Stimulated activated CD4-positive, alpha-beta T cell treated with anti-CD3 and anti-CD28 coated beads, Interleukin-4, amount 100 ng/mL, for 4 hours (primary cell): ENCODE results near the gene FGF18.

Experiments used
- DNase-seq, 2 experiments: peaks; one replicate each; pipeline ENCODE4 v3.0.0-alpha.2; 2020

The FGF18 gene

DNA sequence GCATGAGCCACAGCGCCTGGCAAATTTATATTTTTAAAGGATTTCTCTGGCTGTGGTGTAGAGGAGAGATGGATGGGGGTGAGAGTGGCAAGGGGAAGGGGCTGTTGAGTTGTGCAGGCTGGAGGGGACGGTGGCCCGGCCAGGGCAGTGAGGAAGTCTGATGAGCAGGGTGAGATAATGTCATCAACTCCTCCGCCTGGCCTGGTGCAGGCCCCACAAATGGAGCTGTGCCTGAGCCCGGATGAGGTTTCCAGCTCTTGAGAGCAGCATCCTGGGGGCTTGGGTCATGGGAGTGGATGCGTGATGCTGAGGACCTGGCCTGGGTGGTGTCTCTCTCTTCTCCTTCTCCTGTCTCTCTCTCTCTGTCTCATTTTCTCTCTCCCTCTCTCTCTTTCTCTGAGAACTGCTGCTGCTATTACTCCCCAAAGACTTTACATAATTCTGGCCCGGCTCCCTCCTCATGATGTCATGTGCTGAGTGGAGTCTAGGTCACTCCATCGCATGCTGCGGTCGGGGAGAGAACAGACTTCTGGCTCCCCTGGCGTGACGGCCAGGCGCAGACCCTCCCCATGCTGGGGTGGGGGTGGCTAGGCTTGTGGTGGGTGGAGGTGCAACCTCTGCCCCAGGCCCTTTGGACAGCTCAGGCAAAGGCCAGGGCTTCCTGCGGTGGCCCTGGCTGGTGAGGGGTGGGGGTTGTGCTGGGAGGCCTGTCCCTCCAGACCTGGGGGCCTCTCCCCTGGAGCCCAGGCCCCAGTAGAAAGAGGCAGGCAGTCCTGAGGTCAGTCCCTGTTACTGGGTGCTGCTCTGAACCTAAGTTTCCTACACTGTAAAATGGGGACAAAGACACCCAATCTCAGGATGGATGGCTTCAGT lies 26.4 kb downstream of the FGF18 start:
- no peak for DNase-seq

- no peak for DNase-seq
Measured at GRCh38 chr5:171447226-171447625, 27.8 kb downstream of the FGF18 start.

- no peak for DNase-seq
Measured at GRCh38 chr5:171449426-171449825, 30.0 kb downstream of the FGF18 start.

DNA sequence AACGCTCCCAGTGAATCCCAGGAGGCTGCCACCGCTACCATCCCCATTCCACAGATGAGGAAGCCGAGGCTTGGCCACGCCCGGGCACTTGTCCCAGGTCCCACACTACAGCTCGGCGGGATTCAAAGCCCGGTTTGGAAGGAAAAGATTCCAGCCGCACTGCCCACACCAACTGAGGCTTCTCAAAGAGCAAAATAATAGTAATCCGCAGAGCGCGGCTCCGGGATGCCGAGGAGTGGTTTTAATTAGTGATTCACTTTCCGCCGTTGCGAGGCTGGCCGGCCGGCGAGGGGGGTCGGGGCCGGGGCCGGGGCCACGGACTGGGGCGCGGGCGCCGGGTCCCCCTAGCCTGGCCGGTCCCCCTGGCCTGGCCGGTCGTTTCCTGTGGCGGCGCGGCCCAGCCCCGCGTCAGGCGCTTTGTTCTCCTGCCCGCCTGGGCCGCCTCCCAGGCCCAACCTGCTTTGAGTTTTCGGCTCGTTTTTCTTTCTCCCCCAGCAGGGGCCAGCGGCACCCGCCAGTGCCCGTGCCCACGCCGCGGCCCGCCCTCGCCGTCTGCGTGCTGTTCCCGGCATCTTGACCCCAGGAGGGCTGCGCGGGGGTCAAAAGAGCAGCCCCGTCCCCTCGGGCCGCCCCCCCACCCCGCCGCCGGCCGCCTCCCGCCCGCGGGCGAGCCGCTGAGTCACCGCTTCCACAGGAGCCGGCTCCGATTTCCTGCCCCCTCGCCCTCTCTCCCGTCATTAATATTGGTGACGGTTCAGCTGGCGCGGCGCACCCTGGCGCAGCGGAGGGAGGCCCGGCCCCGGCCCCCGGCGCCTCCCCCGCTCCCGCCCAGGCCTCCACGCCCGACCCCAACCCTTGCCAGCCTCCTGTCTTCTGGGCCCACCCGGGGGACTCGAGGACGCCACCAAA lies 31.2 kb downstream of the FGF18 start:
- DNase-seq: peak; percentile 6 to 26

GRCh38 chr5:171451421-171451820 lies 32.0 kb downstream of the FGF18 start:
- no peak for DNase-seq

GRCh38 chr5:171453056-171453725 lies 33.7 kb downstream of the FGF18 start:
- DNase-seq: no peak

DNA sequence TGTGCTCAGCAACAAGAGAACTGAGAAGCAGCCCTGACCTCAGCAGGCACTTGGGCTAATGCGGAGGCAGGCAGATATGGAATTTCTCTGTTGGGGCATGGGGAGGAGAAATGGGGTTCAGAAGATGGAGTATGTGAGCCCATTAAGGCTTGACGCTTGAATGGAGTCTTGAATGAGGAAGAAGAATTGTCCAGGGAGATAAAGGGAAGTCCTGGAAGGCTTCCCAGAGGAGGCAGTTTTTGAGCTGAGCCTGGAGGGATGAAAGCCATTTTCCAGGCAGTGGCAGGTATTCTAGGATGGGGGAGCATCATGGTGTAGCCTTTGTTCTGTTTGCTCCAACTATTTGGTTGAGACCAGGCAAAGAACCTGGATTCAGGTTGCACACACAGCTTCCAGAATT lies 34.5 kb downstream of the FGF18 start:
- no peak for DNase-seq

DNA sequence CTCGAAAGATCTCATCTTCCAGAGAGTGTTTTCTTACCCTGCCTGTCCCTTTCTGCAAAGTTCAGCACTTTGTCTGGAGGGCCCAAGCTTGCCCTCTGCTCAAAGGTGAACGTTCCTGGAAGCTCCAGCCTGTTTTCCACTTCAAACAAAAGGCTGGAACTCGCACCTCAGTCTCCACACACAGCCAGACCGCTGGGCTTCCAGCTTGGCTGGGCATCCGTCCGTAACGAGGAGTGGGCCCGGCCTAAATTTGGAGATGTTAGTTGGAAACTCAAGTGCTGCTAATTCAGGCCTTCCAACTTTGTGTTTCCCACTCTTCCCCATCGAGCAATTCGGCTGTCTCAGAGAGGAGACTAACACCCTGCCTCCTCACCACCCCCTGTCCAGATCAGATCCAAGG lies 35.1 kb downstream of the FGF18 start:
- DNase-seq: no peak

DNA sequence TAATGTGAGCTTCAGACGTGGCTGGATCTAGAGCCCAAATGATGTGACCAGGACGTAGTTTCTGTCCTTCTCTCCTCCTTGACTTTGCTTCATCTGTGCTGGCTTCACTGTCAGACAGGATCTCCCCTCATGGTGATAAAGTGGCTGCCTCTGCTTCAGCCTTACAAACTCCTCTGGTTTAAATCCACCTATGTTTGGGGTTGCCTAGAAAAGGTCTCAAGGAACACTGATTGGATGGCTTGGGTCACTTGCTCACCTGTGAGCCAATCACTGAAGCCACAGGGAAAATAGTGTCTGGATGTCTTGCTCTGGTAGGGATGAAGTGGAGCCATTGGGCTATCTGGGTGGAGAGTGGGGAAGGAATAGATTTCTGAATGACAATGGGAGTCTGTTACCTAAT lies 36.1 kb downstream of the FGF18 start:
- DNase-seq: no peak

- DNase-seq: no peak
Measured at GRCh38 chr5:171457208-171457981, 37.9 kb downstream of the FGF18 start.

DNA sequence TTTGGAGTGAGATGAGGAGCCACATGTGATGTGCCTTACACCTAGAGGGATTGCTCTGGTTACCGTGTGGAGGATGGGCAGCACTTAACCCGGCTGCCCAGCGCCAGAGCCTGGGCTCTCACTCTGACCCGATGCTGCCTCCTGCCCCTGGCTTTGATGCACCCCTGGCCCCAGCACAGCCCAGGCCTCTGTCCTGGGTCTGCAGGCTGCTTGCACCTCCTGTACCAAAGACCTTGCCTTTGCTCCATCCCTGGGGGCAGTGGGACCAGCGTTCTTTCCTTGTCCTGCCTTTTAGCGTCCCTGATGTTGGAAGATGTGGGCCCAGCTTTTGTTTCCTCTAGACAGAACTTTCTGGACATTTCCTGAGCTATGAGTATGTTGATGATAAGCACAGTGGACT lies 40.4 kb downstream of the FGF18 start:
- no peak for DNase-seq

DNA sequence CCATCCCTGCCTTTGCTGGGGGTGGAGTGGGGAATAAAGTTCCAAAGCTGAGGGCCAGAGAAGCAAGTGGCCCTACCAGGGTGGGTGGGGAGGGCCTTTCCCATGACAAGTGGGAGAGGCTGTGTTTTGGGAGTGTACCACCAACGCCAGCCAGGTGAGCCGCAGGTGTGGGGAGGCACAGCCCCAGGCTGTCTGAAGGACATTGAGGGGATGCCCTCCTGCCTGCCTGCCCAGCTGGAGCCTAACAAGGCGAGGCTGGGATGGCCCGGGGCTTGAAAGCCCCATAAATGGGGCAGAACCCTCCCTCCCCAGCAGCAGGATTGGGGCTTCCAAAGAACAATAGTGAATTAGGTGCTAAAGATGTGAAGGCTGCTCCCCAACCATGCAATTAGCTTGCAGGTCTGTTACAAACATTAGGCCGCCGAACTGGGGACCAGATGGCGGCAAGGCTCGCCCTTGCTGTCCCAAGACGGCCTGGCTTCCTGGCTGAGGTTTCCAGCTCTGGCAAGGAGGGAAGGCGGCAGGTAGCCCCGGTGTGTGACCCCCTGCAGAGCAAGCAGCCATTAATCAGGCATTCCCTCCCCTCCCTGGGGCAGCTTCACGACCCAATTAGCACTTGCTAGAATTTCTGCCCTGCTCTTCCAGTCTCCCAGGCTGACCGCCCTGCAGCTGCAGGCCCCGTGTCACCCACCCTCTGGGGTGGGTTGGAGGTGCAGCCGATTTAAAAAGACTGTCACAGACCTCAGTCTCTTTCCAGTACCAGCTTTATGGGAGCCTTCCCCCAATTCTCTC lies 42.9 kb downstream of the FGF18 start:
- DNase-seq: no peak

DNA sequence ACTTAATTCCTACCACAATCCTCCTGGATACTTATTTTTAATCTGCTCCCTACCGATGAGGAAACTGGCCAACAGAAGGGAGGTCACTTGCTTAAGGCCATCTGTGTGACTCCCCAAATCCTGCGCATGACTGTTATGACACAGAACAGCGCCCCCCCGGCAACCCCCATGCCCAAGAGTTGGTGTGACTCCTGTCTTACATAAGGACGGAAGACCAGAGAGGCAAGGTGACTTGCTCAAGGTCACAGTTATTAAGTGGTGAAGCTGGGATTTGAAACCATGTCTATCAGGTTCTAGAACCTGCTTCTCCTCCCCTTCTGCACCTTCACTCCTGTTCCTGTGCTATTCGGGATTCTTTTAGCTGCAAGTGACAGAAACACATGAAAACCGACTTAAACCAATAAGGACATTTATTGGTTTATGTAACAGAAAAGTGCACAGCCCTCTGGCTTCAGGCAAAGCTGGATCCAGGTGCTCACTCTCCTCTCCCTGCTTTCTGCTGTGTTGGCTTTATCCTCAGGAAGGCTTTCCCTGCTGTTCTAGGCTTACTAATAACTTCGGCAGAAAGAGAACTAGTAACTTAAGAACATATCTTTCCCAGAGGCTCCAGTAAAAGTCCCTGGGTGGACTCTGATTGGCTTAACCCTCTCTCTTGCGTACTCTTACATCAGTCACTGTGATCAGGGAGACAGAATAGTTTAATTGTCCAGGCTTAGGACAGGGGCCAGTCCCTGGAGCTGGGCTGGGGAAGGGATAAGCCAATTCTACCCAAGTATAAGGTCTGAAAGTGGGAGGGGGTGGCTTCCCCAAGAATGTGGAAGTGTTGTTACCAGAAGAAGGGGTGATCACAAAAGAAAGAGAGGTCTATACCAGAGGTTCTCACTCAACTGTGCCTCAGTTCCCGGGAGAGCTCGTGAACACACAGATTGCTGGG lies 43.7 kb downstream of the FGF18 start:
- DNase-seq: no peak

GRCh38 chr5:171463862-171464229 lies 44.4 kb downstream of the FGF18 start:
- no peak for DNase-seq

- no peak for DNase-seq
Measured at GRCh38 chr5:171464829-171465228, 45.4 kb downstream of the FGF18 start.

GRCh38 chr5:171467107-171467506 lies 47.7 kb downstream of the FGF18 start:
- no peak for DNase-seq

GRCh38 chr5:171469326-171469725 lies 49.9 kb downstream of the FGF18 start:
- DNase-seq: no peak

DNA sequence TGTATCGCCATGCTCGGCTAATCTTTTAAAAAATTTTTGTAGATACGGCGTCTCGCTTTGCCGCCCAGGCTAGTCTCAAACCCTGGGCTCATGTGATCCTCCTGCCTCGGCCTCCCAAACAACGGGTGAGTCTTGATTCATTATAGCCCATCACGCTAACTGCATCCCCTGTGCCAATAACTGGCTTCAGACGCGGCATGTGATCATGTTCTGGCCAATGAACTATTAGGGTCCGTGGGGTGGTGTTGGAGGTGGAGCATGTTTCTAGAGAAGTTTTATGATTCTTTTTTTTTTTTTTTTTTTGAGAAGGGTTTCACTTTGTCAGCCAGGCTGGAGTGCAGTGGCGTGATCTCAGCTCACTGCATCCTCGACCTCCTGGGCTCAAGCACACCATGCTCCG lies 51.0 kb downstream of the FGF18 start:
- no peak for DNase-seq

- DNase-seq: no peak
Measured at GRCh38 chr5:171474230-171474813, 54.9 kb downstream of the FGF18 start.

DNA sequence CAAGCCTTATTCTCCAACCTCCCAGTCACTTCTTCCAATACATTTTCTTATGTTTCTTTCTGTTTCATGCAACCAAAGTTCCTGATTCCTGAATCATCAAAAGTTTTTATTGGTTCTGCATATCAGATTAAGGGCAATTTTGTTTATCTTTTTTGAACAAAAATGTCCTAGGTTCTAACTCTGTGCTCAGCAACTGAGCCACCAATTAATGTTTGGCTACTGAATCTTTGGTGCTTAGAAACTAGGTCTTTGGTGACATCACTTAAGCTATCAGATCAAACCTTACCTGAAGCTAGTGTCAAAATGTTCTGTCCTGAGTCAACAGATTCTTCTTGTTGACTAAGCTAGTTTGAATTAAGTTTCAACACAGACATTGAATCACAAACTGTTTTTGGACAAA lies 56.1 kb downstream of the FGF18 start:
- no peak for DNase-seq
